ENCODE measurements around the gene GRAP.

GRAP gene

GRCh38 chr17:18981335-18981641 is 65.5 kb downstream of the GRAP start:
- DNase-seq, result no peak

GRCh38 chr17:18980682-18981334 is 65.9 kb downstream of the GRAP start:
- no peak for DNase-seq

- DNase-seq, result no peak
Observed at GRCh38 chr17:18978655-18979054, 68.1 kb downstream of the GRAP start.

- DNase-seq, result no peak
Observed at GRCh38 chr17:18978050-18978449, 68.7 kb downstream of the GRAP start.

GRCh38 chr17:18977646-18978045 is 69.1 kb downstream of the GRAP start:
- DNase-seq, result no peak

GRCh38 chr17:18977021-18977420 is 69.7 kb downstream of the GRAP start:
- no peak for DNase-seq

GRCh38 chr17:18976201-18976600 is 70.6 kb downstream of the GRAP start:
- no peak for DNase-seq

- DNase-seq, result no peak
Observed at GRCh38 chr17:18975597-18975996, 71.2 kb downstream of the GRAP start.

- DNase-seq, result no peak
Observed at GRCh38 chr17:18974407-18975149, 72.2 kb downstream of the GRAP start.

- no peak for DNase-seq
Observed at GRCh38 chr17:18971801-18972200, 75.0 kb downstream of the GRAP start.
